LNCAP (cell line): Measurements from ENCODE around the gene SLC9A9.
A peak's percentile ranks its signal among the peaks of the same experiment; 100 is the strongest.

Experiments used
- CTCF ChIP-seq: fragments of 450-650 bp; IDR thresholded peaks from 2 replicates; pipeline ENCODE4 v1.5.1; 2017; ENCODE audit warnings: mild to moderate bottlenecking

Gene SLC9A9

GRCh38 chr3:143786219-143787191, 61.8 kb downstream of the SLC9A9 start:
- no peak for TF ChIP-seq CTCF

GRCh38 chr3:143784446-143784845, 63.8 kb downstream of the SLC9A9 start:
- no peak for TF ChIP-seq CTCF

GRCh38 chr3:143783851-143784370, 64.4 kb downstream of the SLC9A9 start:
- no peak for TF ChIP-seq CTCF

- TF ChIP-seq CTCF, result peak; percentile 56
Observed at GRCh38 chr3:143775459-143775858, 72.8 kb downstream of the SLC9A9 start.

GRCh38 chr3:143771939-143772338, 76.3 kb downstream of the SLC9A9 start:
- no peak for TF ChIP-seq CTCF

GRCh38 chr3:143771258-143771657, 77.0 kb downstream of the SLC9A9 start:
- TF ChIP-seq CTCF, result no peak

- no peak for TF ChIP-seq CTCF
Observed at GRCh38 chr3:143770391-143770790, 77.9 kb downstream of the SLC9A9 start.
